Gastrocnemius medialis (tissue), 4 donors: ENCODE data around the gene TPO.

Source experiments
- CTCF ChIP-seq, 5 experiments: fragments of 450-650 bp in 3 of 5; fragments of 200-600 bp in 2 of 5; sonication (generic) in 2 of 5; IDR thresholded peaks in 4 of 5; conservative IDR thresholded peaks in 1 of 5; 1 replicate in 4 of 5; 2 replicates in 1 of 5; pipeline ENCODE4 v1.5.1; 2016 to 2019; ENCODE audit warnings: antibody characterized with exemption in 5 of 5, mild to moderate bottlenecking in 3 of 5, moderate library complexity in 3 of 5
- POLR2A ChIP-seq, 2 donors: fragments of 450-650 bp; IDR thresholded peaks; one replicate each; pipeline ENCODE4 v1.6.1; 2017; ENCODE audit warnings: antibody characterized with exemption in 2 of 2, mild to moderate bottlenecking in 2 of 2, moderate library complexity in 2 of 2

GRCh38 chr2:1422716-1423285, 9.5 kb downstream of the TPO start:
- TF ChIP-seq CTCF (IDR thresholded peaks at IDR 0.05 in 4 of 5, conservative IDR thresholded peaks at IDR 0.05 in 1 of 5): no peak
- no peak for TF ChIP-seq POLR2A (IDR thresholded peaks at IDR 0.05)
